Measurements from ENCODE around the gene GEMIN5.
A peak's percentile ranks its signal among the peaks of the same experiment; 100 is the strongest.

The GEMIN5 gene

DNA sequence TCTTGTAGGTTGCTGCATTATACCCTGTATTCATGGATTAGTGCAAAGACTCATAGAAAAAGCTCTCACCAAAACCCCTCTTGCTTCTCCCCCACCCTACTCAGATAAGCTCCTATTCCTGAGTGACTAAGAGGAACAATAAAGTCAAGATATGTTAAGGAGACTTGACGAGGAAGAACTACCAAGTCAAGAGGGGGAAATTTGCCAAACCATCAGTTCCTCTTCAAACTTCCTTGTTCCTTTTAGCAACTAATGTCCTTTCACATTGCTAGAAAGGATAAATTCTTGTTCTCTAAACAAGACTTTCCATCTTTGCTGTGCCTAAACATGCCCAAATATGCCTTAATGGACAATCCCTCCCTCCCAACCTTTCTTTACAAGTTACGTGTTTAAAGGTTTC, 52.6 kb downstream of the GEMIN5 start:
- DNase-seq (ENCODE audit: low read depth), result no peak

DNA sequence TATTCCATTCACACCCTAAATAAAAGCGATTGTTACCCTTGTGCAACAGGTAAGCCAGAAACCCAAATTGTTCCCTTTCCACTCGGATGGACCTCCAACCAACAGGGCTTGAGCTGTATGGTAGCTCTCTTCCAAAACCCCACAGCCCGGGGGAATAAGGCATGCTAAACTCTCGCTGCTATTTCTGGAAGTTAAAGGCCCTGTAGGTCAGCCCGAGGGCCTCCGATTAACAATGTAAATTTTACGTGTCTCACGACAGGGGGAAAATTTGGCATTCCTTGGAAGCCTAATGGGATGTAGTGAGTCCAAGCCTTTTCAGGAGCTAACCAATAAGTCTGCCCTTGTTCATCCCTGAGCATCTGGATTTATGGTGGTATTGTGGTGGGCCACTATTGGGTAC, 53.6 kb downstream of the GEMIN5 start:
- DNase-seq (ENCODE audit: low read depth), result no peak

DNA sequence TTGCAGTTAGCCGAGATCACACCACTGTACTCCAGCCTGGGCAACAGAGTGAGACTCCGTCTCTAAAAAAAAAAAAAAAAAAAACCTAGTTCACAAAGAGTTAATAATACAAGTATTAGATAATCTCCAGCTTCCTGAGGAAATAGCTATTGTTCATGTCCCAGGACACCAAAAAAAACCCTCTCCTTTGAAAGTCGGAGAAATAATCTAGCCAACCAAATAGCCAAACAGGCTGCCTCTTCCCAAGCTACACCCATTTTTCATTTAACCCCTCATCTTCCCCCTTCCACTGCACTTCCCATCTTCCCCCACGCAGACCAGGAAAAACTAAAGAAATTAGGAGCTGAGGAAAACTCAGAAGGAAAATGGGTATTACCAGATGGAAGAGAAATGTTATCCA, 56.0 kb downstream of the GEMIN5 start:
- no peak for DNase-seq (ENCODE audit: low read depth)

DNA sequence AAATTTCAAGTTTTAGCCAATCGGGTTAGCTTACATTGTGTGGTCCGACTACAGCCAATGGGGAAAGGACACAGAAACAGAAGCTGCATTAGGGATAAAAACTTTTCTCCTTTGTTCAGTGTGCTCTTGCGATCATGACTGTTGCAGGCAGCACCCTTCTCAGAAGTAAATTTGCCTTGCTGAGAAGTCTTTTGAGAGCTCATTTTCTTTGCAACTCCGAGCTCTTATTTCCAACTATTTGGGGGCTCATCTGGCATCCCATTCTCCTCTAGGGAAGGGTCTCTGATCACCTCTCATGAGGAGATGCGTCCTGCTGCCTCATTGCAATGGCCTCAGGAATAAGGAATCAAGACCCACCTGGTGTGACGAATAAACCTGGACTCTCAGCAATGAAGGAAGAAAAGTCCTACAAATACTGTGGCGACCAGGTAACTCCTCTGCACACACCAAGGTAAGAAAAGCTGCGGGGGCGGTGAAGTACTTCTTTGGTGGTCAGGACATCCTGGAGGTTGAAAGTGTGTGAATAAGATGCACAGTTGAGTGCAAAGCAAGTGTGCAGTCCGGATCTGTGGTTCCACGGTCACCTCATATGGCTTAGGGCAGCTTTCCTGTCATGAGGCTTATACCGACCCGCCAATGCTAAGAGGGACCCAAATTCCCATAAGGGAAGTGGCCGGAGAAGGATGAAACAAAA, 59.2 kb downstream of the GEMIN5 start:
- DNase-seq (ENCODE audit: low read depth), result no peak

DNA sequence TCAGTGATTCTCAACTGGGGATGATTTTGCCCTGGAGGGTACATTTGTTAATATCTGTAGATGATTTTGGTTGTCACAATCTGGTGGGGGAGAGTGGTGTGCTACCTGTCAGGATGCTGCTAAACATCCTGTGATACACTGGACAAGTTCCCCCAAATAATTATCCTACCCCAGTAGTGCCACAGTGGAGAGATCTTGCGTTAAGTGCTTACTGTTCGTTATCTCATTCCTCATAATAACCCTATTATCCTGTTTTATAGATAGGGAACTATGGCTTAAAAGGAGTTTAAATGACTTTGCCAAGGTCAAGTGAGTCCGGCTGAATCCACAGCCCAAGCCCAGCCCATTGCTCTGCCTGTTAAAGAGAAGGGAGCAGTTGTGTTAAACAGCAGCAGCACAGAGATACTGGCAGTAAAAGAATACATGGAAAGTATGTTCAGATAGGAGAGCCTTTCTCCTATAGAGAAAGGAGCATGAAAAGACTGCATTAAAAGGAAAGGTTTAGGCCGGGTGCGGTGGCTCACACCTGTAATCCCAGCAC, 64.2 kb downstream of the GEMIN5 start:
- no peak for DNase-seq (ENCODE audit: low read depth)

DNA sequence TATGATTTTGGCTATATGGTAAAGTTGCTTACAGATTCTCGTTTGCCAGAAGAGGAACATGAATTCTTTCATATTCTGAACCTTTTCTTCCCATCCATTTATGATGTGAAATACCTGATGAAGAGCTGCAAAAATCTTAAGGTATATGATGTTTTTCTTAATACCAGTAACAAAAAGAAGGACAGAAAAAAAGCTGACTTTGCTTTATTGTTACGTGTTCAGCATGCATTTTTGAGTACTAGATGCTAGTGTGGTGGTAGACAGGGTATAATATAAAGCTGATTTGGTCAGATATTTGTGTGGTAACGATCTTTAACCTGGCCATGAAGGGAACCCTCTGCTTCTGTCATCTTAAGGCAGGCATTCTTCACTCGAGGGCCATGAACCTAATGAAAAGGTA, 66.3 kb downstream of the GEMIN5 start:
- DNase-seq (ENCODE audit: low read depth), result no peak

DNA sequence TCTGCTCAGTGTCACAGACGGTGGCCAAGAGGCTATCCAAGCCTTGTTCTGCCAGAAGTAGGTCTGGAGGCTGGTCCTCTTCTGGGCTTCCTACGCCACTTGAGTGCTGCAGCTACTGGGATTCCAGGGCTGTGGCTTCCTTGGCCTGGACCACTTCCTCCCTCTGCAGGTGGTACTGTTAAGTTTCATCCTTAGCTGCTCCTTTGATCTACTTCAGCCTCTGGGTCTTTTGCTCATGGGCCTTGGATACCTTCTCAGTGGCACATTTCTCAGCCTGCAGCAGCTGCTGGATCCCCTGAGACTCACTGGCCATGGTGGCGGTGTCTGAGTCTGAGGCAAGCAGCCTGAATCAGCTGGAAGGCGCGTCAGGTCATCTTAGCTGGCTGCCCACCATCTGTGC, 69.3 kb downstream of the GEMIN5 start:
- DNase-seq (ENCODE audit: low read depth), result no peak

DNA sequence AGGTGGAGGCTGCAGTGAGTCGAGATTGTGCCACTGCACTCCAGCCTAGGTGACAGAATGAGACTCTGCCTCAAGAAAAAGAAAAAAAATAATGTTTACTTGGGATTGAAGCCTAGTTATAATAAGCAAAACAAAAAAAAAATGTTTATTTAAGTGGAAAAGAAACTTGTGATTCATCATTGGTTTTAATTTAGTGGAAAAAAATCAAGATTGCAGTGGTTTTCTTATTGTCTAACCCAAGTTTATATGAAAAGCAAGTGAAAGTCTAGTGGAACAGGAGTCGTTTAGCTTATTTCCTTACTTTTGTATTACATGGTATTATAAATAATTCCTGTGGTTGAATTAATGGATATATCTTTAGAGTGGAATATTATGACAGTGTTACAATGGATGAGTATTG, 71.2 kb downstream of the GEMIN5 start:
- DNase-seq (ENCODE audit: low read depth), result no peak

DNA sequence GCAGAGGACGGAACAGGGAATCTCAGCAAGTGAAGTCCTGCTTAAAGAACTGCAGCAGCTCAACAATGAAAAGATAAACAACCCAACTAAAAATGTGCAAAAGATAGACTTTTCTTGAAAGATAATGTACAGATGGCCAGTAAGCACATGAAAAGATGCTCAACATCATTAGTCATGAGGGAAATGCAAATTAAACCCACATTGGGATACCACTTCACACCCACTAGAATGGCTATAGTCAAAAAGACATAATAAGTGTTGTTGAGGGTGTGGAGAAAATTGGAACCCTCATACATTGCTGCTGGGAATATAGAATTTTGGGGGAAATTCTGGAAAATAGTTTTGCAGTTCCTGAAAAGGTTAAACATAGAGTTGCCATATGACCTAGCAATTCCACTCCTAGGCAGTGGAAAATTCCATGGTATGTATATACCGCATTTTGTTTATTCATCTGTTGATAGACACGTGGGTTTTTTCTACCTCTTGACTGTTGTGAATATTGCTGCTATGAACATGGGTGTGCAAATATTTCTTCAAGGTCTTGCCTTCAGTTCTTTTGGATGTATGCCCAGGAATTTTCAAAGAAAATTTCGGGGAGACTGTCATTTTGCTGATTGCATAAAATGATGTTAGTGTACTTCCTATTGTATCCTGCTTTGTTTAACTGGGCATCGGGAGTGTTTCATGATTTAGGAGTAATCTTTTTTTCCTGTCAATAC, 72.4 kb downstream of the GEMIN5 start:
- no peak for DNase-seq (ENCODE audit: low read depth)

DNA sequence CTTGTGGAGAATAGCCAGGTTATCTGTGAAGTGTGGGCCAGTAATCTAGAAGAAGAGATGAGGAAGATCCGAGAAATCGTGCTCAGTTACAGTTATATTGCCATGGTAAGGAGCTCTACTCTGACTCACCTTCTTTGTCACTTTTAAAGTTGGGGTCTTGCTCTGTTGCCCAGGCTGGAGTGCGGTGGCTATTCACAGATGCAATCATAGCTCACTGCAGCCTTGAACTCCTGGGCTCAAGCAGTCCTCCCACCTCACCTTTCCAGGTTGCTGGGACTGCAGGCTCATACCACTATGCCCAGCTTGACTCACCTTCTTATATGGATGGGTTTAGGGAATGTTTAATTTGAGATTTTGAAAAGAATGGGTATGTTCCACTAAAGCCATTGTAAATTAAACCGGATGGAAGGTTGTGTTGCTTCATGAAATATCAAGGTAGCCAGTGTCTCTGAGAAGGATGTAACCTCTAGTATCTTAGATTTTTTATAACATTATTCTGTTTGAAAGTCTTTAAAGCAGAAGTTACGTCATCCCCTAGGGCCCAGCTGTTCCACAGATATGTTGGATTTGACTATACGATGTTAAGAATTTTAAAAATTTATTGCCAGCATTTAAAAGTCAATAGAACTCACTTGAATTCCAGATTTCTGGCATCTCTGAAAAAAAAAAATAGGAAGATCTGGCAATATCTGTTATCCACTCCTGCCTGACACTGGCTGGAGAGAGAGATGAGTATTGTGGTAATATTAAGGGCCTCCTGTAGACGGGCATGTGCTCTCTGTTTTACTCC, 74.5 kb downstream of the GEMIN5 start:
- DNase-seq (ENCODE audit: low read depth), result no peak

DNA sequence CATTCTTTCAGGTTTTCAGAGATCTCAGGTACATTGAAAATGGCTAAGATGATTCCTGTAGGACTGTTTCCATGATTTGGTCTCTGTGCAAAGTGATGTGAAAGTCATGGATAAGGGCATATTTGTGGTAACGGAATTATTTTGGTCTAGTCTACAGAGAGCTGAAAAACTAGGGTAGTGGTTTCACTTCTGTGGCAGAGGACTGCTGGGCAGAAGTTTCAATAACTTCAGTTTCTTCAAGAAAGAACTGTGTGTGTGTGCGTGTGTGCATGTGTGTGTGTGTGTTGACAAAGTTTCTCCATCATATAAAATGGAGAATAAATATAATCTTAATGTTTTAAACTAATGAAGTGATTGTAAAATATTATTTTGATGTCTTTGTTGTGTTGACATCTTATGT, 75.2 kb downstream of the GEMIN5 start:
- DNase-seq (ENCODE audit: low read depth), result no peak

DNA sequence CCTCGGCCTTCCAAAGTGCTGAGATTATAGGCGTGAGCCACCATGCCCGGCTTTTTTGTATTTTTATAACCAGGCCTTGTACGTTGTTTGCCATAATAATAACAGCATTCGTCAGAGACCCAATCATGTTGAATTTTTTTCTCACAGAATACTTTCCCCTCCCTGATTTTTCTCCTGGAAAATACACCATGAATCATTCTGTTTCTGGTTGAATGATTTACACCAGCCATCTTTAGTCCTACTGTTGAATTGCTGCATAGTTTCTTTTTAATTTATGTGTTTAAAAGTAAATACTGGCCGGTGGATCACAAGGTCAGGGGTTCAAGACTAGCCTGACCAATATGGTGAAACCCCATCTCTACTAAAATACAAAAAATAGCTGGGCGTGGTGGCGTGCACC, 76.1 kb downstream of the GEMIN5 start:
- no peak for DNase-seq (ENCODE audit: low read depth)

DNA sequence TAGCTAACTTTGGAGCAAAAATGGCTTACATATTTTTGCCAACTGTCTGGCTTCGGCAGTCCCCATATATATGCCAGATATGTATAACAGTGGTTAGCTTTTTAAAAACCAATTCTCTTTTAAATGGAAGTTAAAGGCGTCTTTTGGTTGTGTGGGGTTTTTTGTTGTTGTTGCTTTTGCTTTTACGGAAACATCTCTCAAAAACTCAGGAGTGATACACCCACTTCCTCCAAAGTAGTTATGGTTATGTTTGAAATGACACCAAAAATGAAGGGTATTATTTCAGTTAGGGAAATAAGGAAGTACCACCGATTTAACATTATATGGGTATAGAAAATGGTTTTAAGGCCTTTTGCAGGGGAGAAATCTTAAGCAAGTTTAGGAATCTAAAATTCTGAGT, 77.2 kb downstream of the GEMIN5 start:
- DNase-seq (ENCODE audit: low read depth), result no peak

DNA sequence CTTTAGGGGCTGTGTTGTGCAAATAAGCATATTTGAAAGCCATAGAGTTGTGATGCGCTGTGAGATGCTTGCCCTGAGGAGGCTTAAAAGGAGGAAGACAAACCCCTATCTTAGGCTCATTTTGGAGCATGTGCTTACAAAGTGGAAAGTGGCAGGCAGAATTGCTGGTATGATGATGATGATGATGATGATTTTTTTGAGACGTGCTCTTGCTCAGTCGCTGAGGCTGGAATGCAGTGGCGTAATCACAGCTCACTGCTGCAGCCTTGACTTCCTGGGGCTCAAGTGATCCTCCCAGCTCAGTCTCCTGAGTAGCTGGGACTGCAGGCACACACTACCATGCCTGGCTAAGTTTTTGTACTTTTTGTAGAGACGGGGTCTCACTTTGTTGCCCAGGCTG, 77.9 kb downstream of the GEMIN5 start:
- DNase-seq (ENCODE audit: low read depth), result peak; percentile 45

DNA sequence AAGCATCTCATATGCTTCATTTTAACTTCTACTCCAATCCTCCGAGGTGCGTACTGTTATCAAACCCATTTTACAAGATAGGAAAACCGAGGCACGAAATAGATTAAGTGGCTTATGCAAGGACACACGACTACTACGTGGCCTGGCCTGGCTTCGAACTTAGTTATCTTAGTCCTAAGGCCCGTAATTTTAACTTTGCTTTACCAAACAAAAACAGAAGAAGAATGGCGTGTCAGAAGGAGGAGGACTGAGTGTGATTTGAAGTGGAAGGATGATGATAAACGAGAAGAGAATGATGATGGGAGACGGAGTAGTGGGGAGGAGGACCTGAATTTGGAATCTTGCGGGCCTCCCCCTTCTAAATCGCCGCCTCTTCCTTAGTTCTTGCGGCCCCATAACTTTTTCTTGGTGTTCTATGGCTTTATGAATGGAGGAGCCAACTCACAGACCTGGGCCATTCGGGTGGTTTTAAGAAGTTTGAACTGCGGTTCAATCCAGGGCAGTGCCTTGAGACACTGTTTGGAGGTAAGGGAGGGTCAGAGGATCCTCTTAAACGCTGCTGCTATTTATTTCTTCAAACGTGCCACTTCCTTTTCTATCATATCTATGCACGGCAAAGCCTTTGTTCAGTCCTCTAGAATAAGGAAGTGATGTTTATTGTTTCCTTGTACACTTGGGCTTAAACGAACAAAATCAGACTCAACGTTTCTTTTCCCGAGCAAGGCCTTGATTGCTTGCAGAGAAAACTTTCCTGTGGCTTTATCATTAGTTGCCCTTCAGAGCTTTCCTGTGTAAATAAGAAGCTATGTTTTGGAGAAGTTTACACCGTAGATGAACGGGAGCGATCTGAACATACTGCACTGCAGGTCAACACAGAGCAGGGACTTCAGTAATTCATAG, 78.8 kb downstream of the GEMIN5 start:
- no peak for DNase-seq (ENCODE audit: low read depth)

DNA sequence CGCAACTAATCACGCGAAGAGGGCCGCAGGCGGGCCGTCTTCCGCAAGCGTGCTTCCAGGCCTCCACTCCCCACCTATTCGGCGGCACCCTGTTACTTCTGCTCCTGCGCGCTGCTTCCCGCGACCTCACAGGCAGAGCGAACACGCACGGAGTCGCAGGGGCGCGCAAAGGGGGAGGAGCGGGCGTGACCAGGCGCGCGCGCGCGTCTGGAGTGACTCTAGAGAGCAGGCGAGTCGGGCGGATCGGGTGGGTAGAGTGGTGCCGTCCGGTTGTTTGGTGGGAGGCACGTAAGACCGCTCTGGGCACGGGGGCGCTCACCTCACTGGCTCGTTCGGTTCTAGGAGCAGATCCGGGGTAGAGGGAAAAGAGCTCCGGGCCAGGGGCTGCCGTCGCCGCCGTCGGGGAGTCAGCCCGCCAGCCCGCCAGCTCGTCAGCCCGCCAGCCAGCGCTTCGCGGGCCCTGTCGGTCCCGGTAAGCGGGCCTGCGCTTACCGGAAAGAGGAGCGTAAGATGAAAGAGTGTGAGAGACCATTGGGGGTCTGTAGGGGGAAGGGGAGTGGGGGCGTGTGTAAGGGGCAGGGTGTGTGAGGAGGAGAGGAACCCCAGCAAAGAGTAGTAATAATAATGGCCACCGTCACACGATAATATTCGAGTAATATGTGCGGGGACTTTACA, 79.6 kb downstream of the GEMIN5 start, which contains the start of gene CNOT8:
CNOT8 (plus strand) TSS at position 331 of the 675 bp plus-strand sequence. CDS start 4,652 bp downstream, outside the sequence.
- DNase-seq (ENCODE audit: low read depth), result peak; percentile 85

DNA sequence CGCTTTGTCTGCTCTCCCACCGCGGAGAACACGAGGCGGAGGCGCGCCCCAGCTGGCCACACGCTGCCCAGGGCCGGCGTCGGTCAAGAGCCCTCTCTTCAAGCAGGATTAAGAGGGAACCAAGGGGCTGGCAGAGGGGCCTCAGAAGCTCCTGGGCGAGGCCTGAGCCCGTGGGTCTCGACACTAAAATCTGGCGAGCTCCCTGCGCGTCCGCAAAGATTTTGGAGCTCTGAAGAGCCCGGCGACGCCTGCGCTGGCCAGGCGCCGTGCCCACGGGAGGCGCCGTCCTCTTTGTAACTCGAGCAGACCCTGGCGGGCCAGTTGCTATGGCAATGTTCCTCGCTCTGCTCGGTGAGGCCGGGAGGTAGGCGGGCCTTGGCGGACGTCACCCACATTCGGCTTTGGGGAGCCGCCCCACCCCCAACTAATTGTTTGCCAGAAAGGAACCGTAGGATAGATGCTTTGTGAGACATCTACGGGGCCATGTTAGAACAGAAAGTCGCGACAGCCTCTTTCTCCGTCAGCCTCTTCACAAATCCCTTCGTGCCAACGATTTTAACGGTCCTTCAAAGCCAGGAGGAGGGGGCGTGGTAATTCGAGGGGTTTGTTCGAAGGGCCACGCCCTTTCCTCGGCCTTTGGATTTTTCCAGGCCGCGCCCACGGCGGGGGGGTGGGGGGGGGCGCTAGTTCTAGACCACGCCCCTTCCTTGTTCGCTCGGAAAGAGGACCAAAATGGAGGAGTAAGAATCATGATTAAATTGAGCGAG, 80.3 kb downstream of the GEMIN5 start:
- DNase-seq (ENCODE audit: low read depth), result peak; percentile 80

DNA sequence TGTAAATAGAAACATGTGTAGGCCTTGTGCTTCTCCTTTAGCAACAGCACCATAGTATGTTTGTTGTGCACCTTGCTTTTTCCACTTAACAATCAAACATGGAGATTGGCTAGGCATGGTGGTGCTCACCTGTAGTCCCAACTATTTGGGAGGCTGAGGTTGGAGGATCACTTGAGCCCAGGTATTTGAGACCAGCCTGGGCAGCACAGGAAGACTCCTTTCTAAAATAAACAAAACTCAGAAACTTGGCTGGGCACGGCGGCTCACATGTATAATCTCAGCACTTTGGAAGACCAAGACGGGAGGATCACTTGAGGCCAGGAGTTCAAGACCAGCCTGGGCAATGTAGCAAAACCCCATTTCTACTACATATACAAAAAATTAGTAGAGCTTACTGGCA, 86.7 kb downstream of the GEMIN5 start:
- no peak for DNase-seq (ENCODE audit: low read depth)

DNA sequence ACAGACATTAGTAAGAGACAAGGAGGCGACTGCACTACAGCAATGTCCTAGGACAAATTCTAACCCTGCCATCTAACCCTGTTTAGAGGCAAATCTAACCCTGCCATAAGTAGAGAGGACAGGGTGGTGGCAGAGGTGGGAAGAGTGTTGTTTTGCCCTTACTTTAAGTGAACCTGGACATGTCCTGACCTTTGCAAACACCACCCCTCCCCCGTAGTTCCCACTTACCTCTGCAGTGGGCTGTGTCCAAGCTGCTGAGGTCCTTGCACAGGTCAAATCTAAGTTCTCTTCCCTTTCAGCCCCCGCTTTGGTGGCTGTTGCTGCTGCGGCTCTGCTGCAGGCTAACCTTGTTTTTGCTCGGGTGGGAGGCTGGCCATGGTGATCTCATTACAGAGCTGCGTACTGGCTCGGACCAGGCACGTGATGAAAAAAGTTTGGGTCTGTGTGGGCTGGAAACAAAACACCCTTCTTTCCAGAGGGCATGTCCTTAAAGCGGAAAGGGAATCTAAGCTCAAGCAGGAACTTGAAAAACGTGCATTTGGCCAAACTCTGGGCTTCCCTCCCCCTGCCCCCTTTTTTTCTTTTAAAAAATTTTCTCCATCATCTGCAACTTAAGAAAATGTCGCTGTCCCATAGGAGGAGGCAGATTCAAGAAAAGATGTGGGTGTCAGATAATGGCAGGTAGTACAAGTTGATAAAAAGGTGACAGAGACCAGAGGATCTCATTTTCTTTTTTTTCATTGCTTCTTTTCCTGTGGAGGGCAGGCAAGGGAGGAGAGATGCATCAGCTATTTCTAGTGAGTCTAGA, 87.6 kb downstream of the GEMIN5 start, which contains the start of gene FAXDC2:
FAXDC2 (minus strand) TSS at position 349 of the 808 bp plus-strand sequence. CDS start 12,425 bp downstream, outside the sequence.
- peak; percentile 55 for DNase-seq (ENCODE audit: low read depth)
